ENCODE results near the gene MTO1. TPM values are rescaled to one million over a fixed set of nuclear protein-coding genes. Genes with fewer than 3 reads are reported as not detected.

Gene MTO1, protein sequence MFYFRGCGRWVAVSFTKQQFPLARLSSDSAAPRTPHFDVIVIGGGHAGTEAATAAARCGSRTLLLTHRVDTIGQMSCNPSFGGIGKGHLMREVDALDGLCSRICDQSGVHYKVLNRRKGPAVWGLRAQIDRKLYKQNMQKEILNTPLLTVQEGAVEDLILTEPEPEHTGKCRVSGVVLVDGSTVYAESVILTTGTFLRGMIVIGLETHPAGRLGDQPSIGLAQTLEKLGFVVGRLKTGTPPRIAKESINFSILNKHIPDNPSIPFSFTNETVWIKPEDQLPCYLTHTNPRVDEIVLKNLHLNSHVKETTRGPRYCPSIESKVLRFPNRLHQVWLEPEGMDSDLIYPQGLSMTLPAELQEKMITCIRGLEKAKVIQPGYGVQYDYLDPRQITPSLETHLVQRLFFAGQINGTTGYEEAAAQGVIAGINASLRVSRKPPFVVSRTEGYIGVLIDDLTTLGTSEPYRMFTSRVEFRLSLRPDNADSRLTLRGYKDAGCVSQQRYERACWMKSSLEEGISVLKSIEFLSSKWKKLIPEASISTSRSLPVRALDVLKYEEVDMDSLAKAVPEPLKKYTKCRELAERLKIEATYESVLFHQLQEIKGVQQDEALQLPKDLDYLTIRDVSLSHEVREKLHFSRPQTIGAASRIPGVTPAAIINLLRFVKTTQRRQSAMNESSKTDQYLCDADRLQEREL
- total RNA-seq (10 to 100 TPM; 31.7 to 50.2 (median 45.3) TPM), polyA plus RNA-seq (10 to 100 TPM; 17.8 to 26.4 (median 23.6) TPM)
- long read RNA-seq, donor 1, full-length matches to known transcripts: 2 of 1,137 reads
- long read RNA-seq, donor 1, partial matches to known transcripts: 1,135 of 1,137 reads
- long read RNA-seq, donor 1, other reads (novel, unspliced or antisense): 0 of 1,137 reads
- long read RNA-seq, donor 2, full-length matches to known transcripts: 2 of 10,474 reads
- long read RNA-seq, donor 2, partial matches to known transcripts: 10,070 of 10,474 reads
- long read RNA-seq, donor 2, other reads (novel, unspliced or antisense): 402 of 10,474 reads

DNA sequence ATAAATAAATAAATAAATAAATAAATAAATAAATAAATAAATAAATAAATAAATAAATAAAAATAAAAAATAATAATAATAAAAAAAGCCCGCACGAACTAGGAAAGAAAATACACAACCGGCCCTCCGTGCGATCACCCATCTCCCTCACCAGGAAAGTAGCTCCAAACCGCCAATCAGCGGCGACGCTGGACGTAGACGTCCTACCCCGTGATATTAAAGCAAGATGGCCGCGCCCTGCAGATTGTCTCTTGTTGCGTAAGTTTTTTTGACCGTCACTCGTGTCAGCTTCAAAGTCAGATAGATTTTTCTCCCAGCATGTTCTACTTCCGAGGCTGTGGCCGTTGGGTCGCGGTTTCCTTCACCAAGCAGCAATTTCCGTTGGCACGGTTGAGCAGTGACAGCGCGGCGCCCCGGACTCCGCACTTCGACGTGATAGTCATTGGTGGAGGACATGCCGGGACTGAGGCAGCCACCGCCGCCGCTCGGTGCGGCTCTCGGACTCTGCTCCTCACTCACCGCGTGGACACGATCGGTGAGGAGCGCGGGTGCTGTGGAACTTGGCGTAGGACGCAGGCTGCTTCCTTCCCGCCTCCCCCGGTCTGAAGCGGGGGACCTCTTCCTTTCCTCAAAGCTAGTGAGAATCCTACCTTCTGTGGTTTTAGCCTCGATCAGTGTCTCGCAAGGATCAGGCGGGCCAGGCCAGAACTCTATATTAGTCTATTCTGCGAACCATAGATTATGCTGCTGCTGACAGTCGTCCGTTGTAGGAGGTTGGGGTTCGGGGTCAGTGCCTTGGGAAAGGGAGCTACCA is at the start of gene MTO1:
Gene MTO1, plus strand, starts transcription at position 201 of the 814 bp plus-strand sequence. Its CDS starts 118 bp downstream, at position 319.
- Histone ChIP-seq H3K4me3 (peak within 1 kb of the TSS; percentile 73 to 99 (median 90)), H3K4me1 (peaks cover 0 to 74% (median 52%) of the 10 kb centered on the region in 6 donors), H3K9me3 (no peaks in the 10 kb centered on the region), H3K27ac (peak within 1 kb of the TSS; percentile 95 to 98 (median 98)), H3K27me3 (replicated peaks in 1 of 7) (no peaks in the 10 kb centered on the region), H3K36me3 (peaks cover 0 to 30% (median 14%) of the 10 kb centered on the region in 6 donors)
- 0 to 2% (median 0%) methylated on average over 50 to 55 of the region's 55 CpGs for WGBS, 5 donors
- intact Hi-C loops (cut with DNase I; ENCODE audit: low total_unique reads): loop anchor here (10.0 kb wide), 1 partner anchor 53 kb away; no protein-coding TSS in a partner anchor
- peak; percentile 97 for DNase-seq
- TF ChIP-seq, protein P1, sequence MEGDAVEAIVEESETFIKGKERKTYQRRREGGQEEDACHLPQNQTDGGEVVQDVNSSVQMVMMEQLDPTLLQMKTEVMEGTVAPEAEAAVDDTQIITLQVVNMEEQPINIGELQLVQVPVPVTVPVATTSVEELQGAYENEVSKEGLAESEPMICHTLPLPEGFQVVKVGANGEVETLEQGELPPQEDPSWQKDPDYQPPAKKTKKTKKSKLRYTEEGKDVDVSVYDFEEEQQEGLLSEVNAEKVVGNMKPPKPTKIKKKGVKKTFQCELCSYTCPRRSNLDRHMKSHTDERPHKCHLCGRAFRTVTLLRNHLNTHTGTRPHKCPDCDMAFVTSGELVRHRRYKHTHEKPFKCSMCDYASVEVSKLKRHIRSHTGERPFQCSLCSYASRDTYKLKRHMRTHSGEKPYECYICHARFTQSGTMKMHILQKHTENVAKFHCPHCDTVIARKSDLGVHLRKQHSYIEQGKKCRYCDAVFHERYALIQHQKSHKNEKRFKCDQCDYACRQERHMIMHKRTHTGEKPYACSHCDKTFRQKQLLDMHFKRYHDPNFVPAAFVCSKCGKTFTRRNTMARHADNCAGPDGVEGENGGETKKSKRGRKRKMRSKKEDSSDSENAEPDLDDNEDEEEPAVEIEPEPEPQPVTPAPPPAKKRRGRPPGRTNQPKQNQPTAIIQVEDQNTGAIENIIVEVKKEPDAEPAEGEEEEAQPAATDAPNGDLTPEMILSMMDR (IDR thresholded peaks at IDR 0.05 in 8 of 11, conservative IDR thresholded peaks at IDR 0.05 in 3 of 11): no peak
- TF ChIP-seq POLR2AphosphoS5 (IDR thresholded peaks at IDR 0.05) (peak; percentile 88 to 93 (median 88)), POLR2A (IDR thresholded peaks at IDR 0.05) (no peak)

DNA sequence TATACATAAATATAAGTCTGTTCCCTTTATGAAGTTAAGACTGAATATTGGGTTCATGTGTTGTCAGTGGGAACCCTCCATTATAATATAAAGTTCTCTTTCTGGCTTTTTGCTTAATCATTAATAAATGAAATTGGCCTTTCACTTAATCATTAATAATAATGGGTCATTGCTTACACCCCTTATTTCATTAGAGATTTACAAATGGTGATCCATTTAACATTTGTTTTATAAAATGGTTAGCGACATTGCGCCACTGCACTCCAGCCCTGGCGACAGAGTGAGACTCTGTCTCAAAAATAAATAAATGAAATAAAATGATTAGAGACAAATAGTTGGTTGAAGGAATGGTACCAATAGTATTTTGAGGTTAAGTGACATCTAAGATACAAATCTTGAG is 48.4 kb upstream of the MTO1 start:
- Histone ChIP-seq H3K27me3 (replicated peaks in 1 of 7) (no peaks in the 10 kb centered on the region), H3K27ac (no peak overlapping the region), H3K4me3 (no peak overlapping the region), H3K4me1 (no peaks in the 10 kb centered on the region), H3K36me3 (peaks cover 0 to 38% (median under 1%) of the 10 kb centered on the region in 6 donors), H3K9me3 (no peaks in the 10 kb centered on the region)
- intact Hi-C loops (cut with DNase I; ENCODE audit: low total_unique reads): no loop called here
- TF ChIP-seq, protein P1 (IDR thresholded peaks at IDR 0.05 in 8 of 11, conservative IDR thresholded peaks at IDR 0.05 in 3 of 11): no peak
- TF ChIP-seq POLR2A (IDR thresholded peaks at IDR 0.05) (no peak), POLR2AphosphoS5 (IDR thresholded peaks at IDR 0.05) (no peak)
- 78 to 99% (median 96%) methylated on average over 3 of the region's 3 CpGs for WGBS, 5 donors
- DNase-seq: no peak

DNA sequence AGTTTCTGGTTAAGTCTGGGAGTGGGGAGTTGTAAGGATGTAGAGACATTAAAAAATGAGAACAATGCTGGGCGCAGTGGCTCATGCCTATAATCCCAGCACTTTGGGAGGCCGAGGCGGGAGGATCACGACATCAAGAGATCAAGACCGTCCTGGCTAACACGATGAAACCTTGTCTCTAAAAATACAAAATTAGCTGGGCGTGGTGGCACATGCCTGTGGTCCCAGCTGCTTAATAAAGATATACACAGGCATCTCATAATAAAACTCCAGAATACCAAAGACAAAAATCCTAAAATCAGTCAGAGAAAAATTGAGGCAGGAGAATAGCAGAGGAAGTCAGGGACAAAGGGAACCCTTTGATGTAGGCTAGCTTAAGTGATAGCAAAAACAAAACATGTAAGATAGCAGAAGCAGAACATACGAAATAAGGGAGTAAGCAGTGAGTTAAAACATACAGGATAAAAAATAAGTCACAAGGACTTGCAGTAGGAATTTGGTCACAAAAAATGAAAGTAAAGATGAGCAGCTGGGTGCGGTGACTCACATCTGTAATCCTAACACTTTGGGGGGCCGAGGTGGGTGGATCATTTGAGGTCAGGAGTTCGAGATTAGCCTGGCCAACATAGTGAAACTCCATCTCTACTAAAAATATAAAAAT is 43.3 kb upstream of the MTO1 start:
- Histone ChIP-seq H3K27ac (no peak overlapping the region), H3K36me3 (peaks cover 0 to 89% (median 13%) of the 10 kb centered on the region in 6 donors), H3K27me3 (replicated peaks in 1 of 7) (no peaks in the 10 kb centered on the region), H3K4me1 (peaks cover 0 to 20% (median 12%) of the 10 kb centered on the region in 6 donors), H3K9me3 (no peaks in the 10 kb centered on the region), H3K4me3 (no peak overlapping the region)
- no peak for DNase-seq
- WGBS, 5 donors: 87 to 92% (median 90%) methylated on average over 11 of the region's 11 CpGs
- intact Hi-C loops (cut with DNase I; ENCODE audit: low total_unique reads): no loop called here
- TF ChIP-seq, protein P1 (IDR thresholded peaks at IDR 0.05 in 8 of 11, conservative IDR thresholded peaks at IDR 0.05 in 3 of 11): no peak
- no peak for TF ChIP-seq POLR2A (IDR thresholded peaks at IDR 0.05)
- TF ChIP-seq POLR2AphosphoS5 (IDR thresholded peaks at IDR 0.05): no peak

Measured in spleen (tissue), 13 donors.